ENCODE measurements around the gene BIRC6. TPM values are rescaled to one million over a fixed set of nuclear protein-coding genes. Genes with fewer than 3 reads are reported as not detected.
A peak's percentile ranks its signal among the peaks of the same experiment; 100 is the strongest.
"Not testable (repeated sequence)": the region's sequence is repeated elsewhere in the genome, so short reads cannot be mapped to it uniquely, and the experiment has no call there.

Gene BIRC6
- total RNA-seq: 298 TPM

GRCh38 chr2:32356681-32357317 lies at the start of gene BIRC6:
Gene BIRC6 (plus strand): TSS chr2:32357023. CDS start chr2:32357162, 139 bp downstream.
- Histone ChIP-seq H3K27me3 (ENCODE audit: insufficient read depth, low read length) (no peaks in the 10 kb centered on the region), H3K4me3 (ENCODE audit: low read length) (peak within 1 kb of the TSS; percentile 97), H3K4me1 (ENCODE audit: insufficient read depth, low read length) (peaks cover 35% of the 10 kb centered on the region), H3K9me3 (ENCODE audit: low read depth, low read length) (no peaks in the 10 kb centered on the region)

GRCh38 chr2:32310577-32310976 lies 46.2 kb upstream of the BIRC6 start:
- no peaks in the 10 kb centered on the region for H3K4me1 ChIP-seq (ENCODE audit: insufficient read depth, low read length)
- no peaks in the 10 kb centered on the region for H3K9me3 ChIP-seq (ENCODE audit: low read depth, low read length)
- no peak overlapping the region for H3K4me3 ChIP-seq (ENCODE audit: low read length)
- H3K27me3 ChIP-seq (ENCODE audit: insufficient read depth, low read length): no peaks in the 10 kb centered on the region

GRCh38 chr2:32314886-32315285 lies 41.9 kb upstream of the BIRC6 start:
- Histone ChIP-seq H3K4me1 (ENCODE audit: insufficient read depth, low read length) (no peaks in the 10 kb centered on the region), H3K27me3 (ENCODE audit: insufficient read depth, low read length) (no peaks in the 10 kb centered on the region), H3K9me3 (ENCODE audit: low read depth, low read length) (no peaks in the 10 kb centered on the region), H3K4me3 (ENCODE audit: low read length) (no peak overlapping the region)

GRCh38 chr2:32328679-32329078 lies 28.1 kb upstream of the BIRC6 start:
- H3K4me1 ChIP-seq (ENCODE audit: insufficient read depth, low read length); H3K9me3 ChIP-seq (ENCODE audit: low read depth, low read length); H3K4me3 ChIP-seq (ENCODE audit: low read length); H3K27me3 ChIP-seq (ENCODE audit: insufficient read depth, low read length): not testable (repeated sequence)

- H3K9me3 ChIP-seq (ENCODE audit: low read depth, low read length); H3K27me3 ChIP-seq (ENCODE audit: insufficient read depth, low read length); H3K4me3 ChIP-seq (ENCODE audit: low read length); H3K4me1 ChIP-seq (ENCODE audit: insufficient read depth, low read length): not testable (repeated sequence)
Measured at GRCh38 chr2:32329180-32329980, 27.4 kb upstream of the BIRC6 start.

GRCh38 chr2:32330136-32330535 lies 26.7 kb upstream of the BIRC6 start:
- H3K4me1 ChIP-seq (ENCODE audit: insufficient read depth, low read length): no peaks in the 10 kb centered on the region
- no peaks in the 10 kb centered on the region for H3K27me3 ChIP-seq (ENCODE audit: insufficient read depth, low read length)
- no peak overlapping the region for H3K4me3 ChIP-seq (ENCODE audit: low read length)
- no peaks in the 10 kb centered on the region for H3K9me3 ChIP-seq (ENCODE audit: low read depth, low read length)

- Histone ChIP-seq H3K9me3 (ENCODE audit: low read depth, low read length) (no peaks in the 10 kb centered on the region), H3K27me3 (ENCODE audit: insufficient read depth, low read length) (no peaks in the 10 kb centered on the region), H3K4me1 (ENCODE audit: insufficient read depth, low read length) (no peaks in the 10 kb centered on the region), H3K4me3 (ENCODE audit: low read length) (no peak overlapping the region)
Measured at GRCh38 chr2:32342801-32343200, 14.0 kb upstream of the BIRC6 start.

GRCh38 chr2:32350797-32351196 lies 6.0 kb upstream of the BIRC6 start:
- not testable (repeated sequence) for H3K4me1 ChIP-seq (ENCODE audit: insufficient read depth, low read length); H3K27me3 ChIP-seq (ENCODE audit: insufficient read depth, low read length); H3K4me3 ChIP-seq (ENCODE audit: low read length); H3K9me3 ChIP-seq (ENCODE audit: low read depth, low read length)

- Histone ChIP-seq H3K27me3 (ENCODE audit: insufficient read depth, low read length) (no peaks in the 10 kb centered on the region), H3K4me1 (ENCODE audit: insufficient read depth, low read length) (peaks cover 32% of the 10 kb centered on the region), H3K4me3 (ENCODE audit: low read length) (peak overlapping the region; percentile 97), H3K9me3 (ENCODE audit: low read depth, low read length) (no peaks in the 10 kb centered on the region)
Measured at GRCh38 chr2:32355976-32356680, 695 bp upstream of the BIRC6 start.

- Histone ChIP-seq H3K4me1 (ENCODE audit: insufficient read depth, low read length) (peaks cover 35% of the 10 kb centered on the region), H3K27me3 (ENCODE audit: insufficient read depth, low read length) (no peaks in the 10 kb centered on the region), H3K9me3 (ENCODE audit: low read depth, low read length) (no peaks in the 10 kb centered on the region), H3K4me3 (ENCODE audit: low read length) (peak overlapping the region; percentile 97)
Measured at GRCh38 chr2:32357318-32358110, 691 bp downstream of the BIRC6 start.

- peaks cover 39% of the 10 kb centered on the region for H3K4me1 ChIP-seq (ENCODE audit: insufficient read depth, low read length)
- no peaks in the 10 kb centered on the region for H3K9me3 ChIP-seq (ENCODE audit: low read depth, low read length)
- H3K27me3 ChIP-seq (ENCODE audit: insufficient read depth, low read length): no peaks in the 10 kb centered on the region
- H3K4me3 ChIP-seq (ENCODE audit: low read length): peak overlapping the region; percentile 97
Measured at GRCh38 chr2:32358111-32358482, 1.3 kb downstream of the BIRC6 start.

- no peaks in the 10 kb centered on the region for H3K27me3 ChIP-seq (ENCODE audit: insufficient read depth, low read length)
- no peak overlapping the region for H3K4me3 ChIP-seq (ENCODE audit: low read length)
- peaks cover 43% of the 10 kb centered on the region for H3K4me1 ChIP-seq (ENCODE audit: insufficient read depth, low read length)
- no peaks in the 10 kb centered on the region for H3K9me3 ChIP-seq (ENCODE audit: low read depth, low read length)
Measured at GRCh38 chr2:32360416-32360815, 3.6 kb downstream of the BIRC6 start.

GRCh38 chr2:32362997-32363396 lies 6.2 kb downstream of the BIRC6 start:
- not testable (repeated sequence) for H3K27me3 ChIP-seq (ENCODE audit: insufficient read depth, low read length); H3K9me3 ChIP-seq (ENCODE audit: low read depth, low read length); H3K4me3 ChIP-seq (ENCODE audit: low read length)
- H3K4me1 ChIP-seq (ENCODE audit: insufficient read depth, low read length): peaks cover 44% of the 10 kb centered on the region

GRCh38 chr2:32363597-32363996 lies 6.8 kb downstream of the BIRC6 start:
- H3K4me1 ChIP-seq (ENCODE audit: insufficient read depth, low read length): peaks cover 38% of the 10 kb centered on the region

GRCh38 chr2:32364290-32364689 lies 7.5 kb downstream of the BIRC6 start:
- not testable (repeated sequence) for H3K9me3 ChIP-seq (ENCODE audit: low read depth, low read length); H3K27me3 ChIP-seq (ENCODE audit: insufficient read depth, low read length); H3K4me3 ChIP-seq (ENCODE audit: low read length)
- peaks cover 32% of the 10 kb centered on the region for H3K4me1 ChIP-seq (ENCODE audit: insufficient read depth, low read length)

More at GRCh38 chr2:32363597-32363996, 6.8 kb downstream of the BIRC6 start:
- Histone ChIP-seq H3K4me3 (ENCODE audit: low read length) (no peak overlapping the region), H3K27me3 (ENCODE audit: insufficient read depth, low read length) (no peaks in the 10 kb centered on the region), H3K9me3 (ENCODE audit: low read depth, low read length) (no peaks in the 10 kb centered on the region)

All from mononuclear cell (primary cell).